ENCODE data around the gene C10orf67. TPM values are rescaled to one million over a fixed set of nuclear protein-coding genes. Genes with fewer than 3 reads are reported as not detected.
"Not testable (repeated sequence)": the region's sequence is repeated elsewhere in the genome, so short reads cannot be mapped to it uniquely, and the experiment has no call there.

C10orf67 gene
- total and polyA plus RNA-seq, 11 donors, result 0.12 to 1.00 (median 0.43) TPM

DNA sequence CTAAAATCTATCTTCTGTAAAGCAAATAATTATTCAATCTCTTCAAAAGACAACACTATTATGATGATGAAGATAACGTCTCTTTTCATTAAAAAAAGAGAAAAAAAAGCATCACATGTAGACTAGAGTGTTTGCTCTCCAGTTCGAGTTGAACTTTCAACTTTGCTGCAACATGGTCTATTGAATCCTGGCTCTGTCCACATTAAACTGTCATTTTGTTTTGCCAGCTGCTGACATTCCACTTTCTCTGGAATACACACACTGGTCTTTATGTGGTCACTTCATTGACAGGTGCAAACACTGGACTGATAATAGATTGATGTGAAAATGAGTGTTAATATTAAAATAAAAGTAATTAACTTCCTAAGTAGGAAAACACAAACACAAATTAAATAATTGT, 90.8 kb downstream of the C10orf67 start:
- intact Hi-C loops (cut with DNase I), result no loop called here
- H3K4me3 ChIP-seq, result no peak overlapping the region
- H3K4me1 ChIP-seq, result no peaks in the 10 kb centered on the region
- TF ChIP-seq, protein P1, sequence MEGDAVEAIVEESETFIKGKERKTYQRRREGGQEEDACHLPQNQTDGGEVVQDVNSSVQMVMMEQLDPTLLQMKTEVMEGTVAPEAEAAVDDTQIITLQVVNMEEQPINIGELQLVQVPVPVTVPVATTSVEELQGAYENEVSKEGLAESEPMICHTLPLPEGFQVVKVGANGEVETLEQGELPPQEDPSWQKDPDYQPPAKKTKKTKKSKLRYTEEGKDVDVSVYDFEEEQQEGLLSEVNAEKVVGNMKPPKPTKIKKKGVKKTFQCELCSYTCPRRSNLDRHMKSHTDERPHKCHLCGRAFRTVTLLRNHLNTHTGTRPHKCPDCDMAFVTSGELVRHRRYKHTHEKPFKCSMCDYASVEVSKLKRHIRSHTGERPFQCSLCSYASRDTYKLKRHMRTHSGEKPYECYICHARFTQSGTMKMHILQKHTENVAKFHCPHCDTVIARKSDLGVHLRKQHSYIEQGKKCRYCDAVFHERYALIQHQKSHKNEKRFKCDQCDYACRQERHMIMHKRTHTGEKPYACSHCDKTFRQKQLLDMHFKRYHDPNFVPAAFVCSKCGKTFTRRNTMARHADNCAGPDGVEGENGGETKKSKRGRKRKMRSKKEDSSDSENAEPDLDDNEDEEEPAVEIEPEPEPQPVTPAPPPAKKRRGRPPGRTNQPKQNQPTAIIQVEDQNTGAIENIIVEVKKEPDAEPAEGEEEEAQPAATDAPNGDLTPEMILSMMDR (IDR thresholded peaks at IDR 0.05), result no peak
- no peak for TF ChIP-seq POLR2A (IDR thresholded peaks at IDR 0.05)
- H3K9me3 ChIP-seq, result no peaks in the 10 kb centered on the region
- no peaks in the 10 kb centered on the region for H3K36me3 ChIP-seq
- H3K27me3 ChIP-seq, result peaks cover 0 to 3% (median 0%) of the 10 kb centered on the region in 9 donors
- WGBS, 4 donors, result 38 to 54% (median 44%) methylated on average over 2 of the region's 2 CpGs
- DNase-seq, result no peak
- ATAC-seq, result no peak
- H3K27ac ChIP-seq, result no peak overlapping the region

DNA sequence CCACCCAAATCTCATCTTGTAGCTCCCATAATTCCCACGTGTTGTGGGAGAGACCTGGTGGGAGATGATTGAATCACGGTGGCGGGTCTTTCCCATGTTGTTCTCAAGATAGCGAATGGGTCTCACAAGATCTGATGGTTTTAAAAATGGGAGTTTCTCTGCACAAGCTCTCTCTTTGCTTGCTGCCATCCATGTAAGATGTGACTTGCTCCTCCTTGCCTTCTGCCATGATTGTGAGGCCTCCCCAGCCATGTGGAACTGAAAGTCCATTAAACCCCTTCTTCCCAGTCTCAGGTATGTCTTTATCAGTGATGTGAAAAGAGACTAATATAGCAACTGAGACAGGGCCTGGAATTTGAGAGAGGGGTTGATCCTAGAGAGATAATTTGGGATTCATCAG, 91.7 kb downstream of the C10orf67 start:
- intact Hi-C loops (cut with DNase I); H3K9me3 ChIP-seq; H3K27me3 ChIP-seq; H3K36me3 ChIP-seq; DNase-seq; H3K4me1 ChIP-seq; H3K4me3 ChIP-seq; ATAC-seq; H3K27ac ChIP-seq: not testable (repeated sequence)
- WGBS, 4 donors, result 85 to 91% (median 89%) methylated on average over 4 of the region's 4 CpGs

DNA sequence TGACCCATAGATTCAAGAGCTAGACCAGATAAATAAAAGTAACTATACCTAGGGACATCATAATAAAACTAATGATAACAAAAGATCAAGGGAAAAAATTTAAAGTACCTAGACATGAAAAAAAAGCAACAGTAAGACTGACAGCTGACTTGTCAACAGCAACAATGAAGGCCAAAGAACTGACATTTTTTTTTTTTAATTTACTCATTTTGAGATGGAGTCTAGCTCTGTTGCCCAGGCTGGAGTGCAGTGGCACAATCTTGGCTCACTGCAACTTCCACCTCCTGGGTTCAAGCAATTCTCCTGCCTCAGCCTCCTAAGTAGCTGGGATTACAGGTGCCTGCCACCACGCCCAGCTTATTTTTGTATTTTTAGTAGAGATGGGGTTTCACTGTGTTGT, 102.8 kb downstream of the C10orf67 start:
- H3K4me3 ChIP-seq; H3K4me1 ChIP-seq; ATAC-seq; H3K27ac ChIP-seq; intact Hi-C loops (cut with DNase I); H3K27me3 ChIP-seq; H3K36me3 ChIP-seq; DNase-seq: not testable (repeated sequence)
- H3K9me3 ChIP-seq, result peaks cover 0 to 36% (median 7%) of the 10 kb centered on the region in 12 donors
- 65 to 82% (median 68%) methylated on average over 1 of the region's 1 CpG for WGBS, 4 donors

DNA sequence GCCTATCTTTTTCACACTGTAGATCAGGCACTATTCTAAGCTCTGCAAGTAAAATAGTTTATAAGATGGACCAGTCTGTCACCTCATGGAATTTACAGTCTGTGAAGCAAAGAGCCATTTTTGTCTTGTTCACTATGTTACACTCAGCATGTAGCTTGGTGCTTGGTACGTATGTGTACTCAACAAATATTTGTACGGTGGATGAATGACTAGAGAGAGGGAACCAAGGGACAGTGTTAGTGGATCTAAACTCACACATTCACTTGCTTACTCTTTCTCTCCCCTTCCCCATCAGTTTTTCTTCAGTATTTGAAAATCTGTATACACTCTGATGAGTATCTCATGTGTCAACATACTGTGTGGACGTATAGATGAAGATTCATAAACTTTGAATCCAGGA, 106.6 kb downstream of the C10orf67 start:
- no peaks in the 10 kb centered on the region for H3K36me3 ChIP-seq
- 57 to 80% (median 71%) methylated on average over 3 of the region's 3 CpGs for WGBS, 4 donors
- ATAC-seq (no peak), DNase-seq (no peak)
- no peaks in the 10 kb centered on the region for H3K27me3 ChIP-seq
- no peak overlapping the region for H3K4me3 ChIP-seq
- TF ChIP-seq, protein P1 (IDR thresholded peaks at IDR 0.05), result no peak
- no peak for TF ChIP-seq POLR2A (IDR thresholded peaks at IDR 0.05)
- peaks cover 0 to 21% (median 0%) of the 10 kb centered on the region in 12 donors for H3K9me3 ChIP-seq
- intact Hi-C loops (cut with DNase I), result no loop called here
- H3K27ac ChIP-seq, result no peak overlapping the region
- no peaks in the 10 kb centered on the region for H3K4me1 ChIP-seq

DNA sequence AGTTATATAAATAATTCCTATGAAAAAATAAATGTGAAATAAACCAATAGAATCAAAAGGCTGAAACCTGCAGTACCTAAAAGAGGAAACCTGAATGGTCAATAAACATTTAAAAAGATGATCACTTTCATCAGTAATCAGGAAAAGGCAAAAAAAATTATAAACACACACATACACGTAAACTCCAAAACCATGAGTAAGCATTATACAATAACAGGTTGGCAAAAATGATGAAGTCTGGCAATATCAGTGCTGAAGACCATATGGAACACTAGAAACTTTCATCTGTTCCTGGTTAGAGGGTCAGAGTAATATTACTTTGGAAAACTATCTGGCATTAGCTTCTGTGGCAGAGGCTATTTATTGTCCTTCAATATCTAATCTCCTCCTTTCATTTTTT, 114.0 kb downstream of the C10orf67 start:
- H3K9me3 ChIP-seq, result peaks cover 0 to 6% (median 0%) of the 10 kb centered on the region in 12 donors
- H3K36me3 ChIP-seq, result no peaks in the 10 kb centered on the region
- H3K27ac ChIP-seq, result no peak overlapping the region
- no peaks in the 10 kb centered on the region for H3K4me1 ChIP-seq
- intact Hi-C loops (cut with DNase I), result no loop called here
- 76 to 90% (median 87%) methylated on average over 1 of the region's 1 CpG for WGBS, 4 donors
- no peak overlapping the region for H3K4me3 ChIP-seq
- ATAC-seq (no peak), DNase-seq (no peak)
- H3K27me3 ChIP-seq, result no peaks in the 10 kb centered on the region
- TF ChIP-seq POLR2A (IDR thresholded peaks at IDR 0.05), result no peak
- TF ChIP-seq, protein P1 (IDR thresholded peaks at IDR 0.05), result no peak
